Endothelial cell of umbilical vein (primary cell): ENCODE measurements around the gene GALNT17. TPM values are rescaled to one million over a fixed set of nuclear protein-coding genes. Genes with fewer than 3 reads are reported as not detected.

ENCODE experiments used
- BruUV-seq: library from RNA; stranded (reverse); fragments of 400-500 nt; replicated peaks from 2 replicates; lab custom pipeline; 2021; lab: Mats Ljungman, UMichigan
- CTCF ChIA-PET: fragments of 300-600, 350-600 bp; sonication (Branson Sonifier 250); formaldehyde crosslinking; loops from one replicate; lab custom pipeline; 2021; ENCODE audit warnings: antibody characterized with exemption, inconsistent platforms; lab: Charles Lee
- POLR2A ChIA-PET: fragments of 300-600, 350-600 bp; sonication (Branson Sonifier 250); formaldehyde crosslinking; loops from one replicate; lab custom pipeline; 2021; ENCODE audit warnings: antibody characterized with exemption, inconsistent platforms; lab: Charles Lee
- DNase-seq: peaks from one replicate; pipeline ENCODE4 v3.0.0-alpha.2; 2011; ENCODE audit warnings: low read depth, low spot score
- FAIRE-seq: peaks from 2 replicates; lab custom pipeline; 2011; peaks lifted over from hg19 to GRCh38; lab: Jason Lieb, UNC
- H2AFZ ChIP-seq: 2 replicates; pipeline ENCODE4 v1.6.0; 2012; ENCODE audit warnings: low read depth, low read length, control low read depth, inconsistent platforms
- H3K27ac ChIP-seq: 2 replicates; pipeline ENCODE4 v1.5.1; 2011; ENCODE audit warnings: low read depth, mild to moderate bottlenecking, control low read depth, low read length, moderate library complexity; ENCODE audit not compliant: insufficient read depth
- H3K27me3 ChIP-seq, 2 experiments: 2 replicates each; pipeline versions ENCODE4 v1.6.0 to v1.6.1; 2011; ENCODE audit warnings: low read length in 2 of 2, mixed read lengths in 1 of 2; ENCODE audit not compliant: control insufficient read depth in 2 of 2, insufficient read depth in 2 of 2
- H3K36me3 ChIP-seq, 2 experiments: 2 replicates in 1 of 2; 3 replicates in 1 of 2; pipeline ENCODE4 v1.5.1; 2011; ENCODE audit warnings: low read length in 2 of 2, mild to moderate bottlenecking in 1 of 2, moderate library complexity in 1 of 2; ENCODE audit not compliant: control insufficient read depth in 2 of 2, insufficient read depth in 2 of 2; ENCODE audit errors: extremely low read depth in 1 of 2
- H3K4me1 ChIP-seq: 3 replicates; pipeline ENCODE4 v1.5.1; 2011; ENCODE audit warnings: mild to moderate bottlenecking, low read length; ENCODE audit not compliant: control insufficient read depth, insufficient read depth; ENCODE audit errors: extremely low read depth
- H3K4me2 ChIP-seq: 2 replicates; pipeline ENCODE4 v1.6.1; 2011; ENCODE audit warnings: low read length, control low read depth, mixed read lengths; ENCODE audit not compliant: insufficient read depth
- H3K4me3 ChIP-seq, 3 experiments: fragments of 200-600 bp in 1 of 3; sonication (generic), shearing (Covaris generic) in 1 of 3; replicated peaks in 1 of 3; 2 replicates each; pipeline ENCODE4 v1.5.1; 2011 to 2016; ENCODE audit warnings: control low read depth in 3 of 3, low read length in 3 of 3, mild to moderate bottlenecking in 2 of 3, inconsistent platforms in 1 of 3, low read depth in 1 of 3, moderate library complexity in 1 of 3; ENCODE audit not compliant: insufficient read depth in 1 of 3
- H3K79me2 ChIP-seq: 2 replicates; pipeline ENCODE4 v1.6.0; 2012; ENCODE audit warnings: low read length, inconsistent platforms; ENCODE audit not compliant: control insufficient read depth, insufficient read depth
- H3K9ac ChIP-seq: replicated peaks from 2 replicates; pipeline ENCODE3; 2011; ENCODE audit warnings: low read length, control low read depth; ENCODE audit not compliant: insufficient read depth; ENCODE audit errors: extremely low read depth
- H3K9me1 ChIP-seq: replicated peaks from 3 replicates; pipeline ENCODE4 v1.6.0; 2011; ENCODE audit warnings: mild to moderate bottlenecking, low read length; ENCODE audit not compliant: control insufficient read depth, insufficient read depth; ENCODE audit errors: extremely low read depth
- H3K9me3 ChIP-seq: replicated peaks from 2 replicates; pipeline ENCODE4 v1.5.1; 2012; ENCODE audit warnings: low read length, inconsistent platforms; ENCODE audit not compliant: control insufficient read depth, insufficient read depth
- H4K20me1 ChIP-seq: replicated peaks from 2 replicates; pipeline ENCODE3; 2011; ENCODE audit warnings: mild to moderate bottlenecking, low read length; ENCODE audit not compliant: control insufficient read depth, insufficient read depth; ENCODE audit errors: extremely low read depth
- CTCF ChIP-seq, 2 donors: IDR thresholded peaks; 1 replicate in 1 of 2; 2 replicates in 1 of 2; pipeline ENCODE4 v1.5.1; 2011; ENCODE audit warnings: low read length in 2 of 2, mild to moderate bottlenecking in 2 of 2, moderate library complexity in 2 of 2, control low read depth in 1 of 2, inconsistent platforms in 1 of 2, low read depth in 1 of 2; ENCODE audit not compliant: insufficient read depth in 1 of 2; ENCODE audit errors: extremely low read depth in 1 of 2
- EZH2 ChIP-seq: IDR thresholded peaks from 2 replicates; pipeline ENCODE4 v1.6.1; 2012; ENCODE audit warnings: borderline replicate concordance, low read depth, mild to moderate bottlenecking, moderate library complexity, low read length, inconsistent platforms; ENCODE audit not compliant: severe bottlenecking
- FOS ChIP-seq: IDR thresholded peaks from 2 replicates; pipeline ENCODE4 v1.6.1; 2011; ENCODE audit warnings: mild to moderate bottlenecking, low read length, moderate library complexity, borderline replicate concordance; ENCODE audit not compliant: insufficient read depth
- GATA2 ChIP-seq: IDR thresholded peaks from 2 replicates; pipeline ENCODE4 v1.7.0; 2011; ENCODE audit warnings: low read depth, mild to moderate bottlenecking, moderate library complexity, mixed read lengths, low read length; ENCODE audit not compliant: insufficient read length, insufficient read depth
- JUN ChIP-seq: IDR thresholded peaks from 2 replicates; pipeline ENCODE4 v1.6.1; 2011; ENCODE audit warnings: borderline replicate concordance, low read depth; ENCODE audit not compliant: insufficient read length, insufficient read depth
- MYC ChIP-seq: IDR thresholded peaks from one replicate; pipeline ENCODE4 v1.6.1; 2011; ENCODE audit warnings: mild to moderate bottlenecking, low read depth, low read length
- POLR2A ChIP-seq: IDR thresholded peaks from 2 replicates; pipeline ENCODE4 v1.6.1; 2012; ENCODE audit warnings: low read depth, mild to moderate bottlenecking, control low read depth, low read length
- POLR2AphosphoS5 ChIP-seq: IDR thresholded peaks from 2 replicates; pipeline ENCODE4 v1.6.1; 2012; ENCODE audit warnings: low read depth, mild to moderate bottlenecking, control low read depth, low read length, moderate library complexity; ENCODE audit not compliant: insufficient read depth
- dilution Hi-C: fragments of 300-500 bp; cut with MboI; formaldehyde crosslinking; loops from one replicate; pipeline ENCODE4 v1.15.0; 2019; ENCODE audit warnings: low sequenced_read_pairs; ENCODE audit not compliant: extremely low pct_ligation_motif_present
- intact Hi-C: fragments of 100-400 bp; cut with micrococcal nuclease; formaldehyde crosslinking; loops from one replicate; pipeline ENCODE4 v1.10.0; 2022
- polyA plus RNA-seq, 4 experiments: library from polyadenylated mRNA; depleted of rRNA in 3 of 4; stranded (reverse) in 3 of 4; unstranded in 1 of 4; fragments of >200 nt; gene quantifications; 2 replicates each; pipeline versions ENCODE4 v1.2.1 to v1.2.3, GENCODE V29; 2011 to 2012; ENCODE audit warnings: missing spikeins in 1 of 4
- total RNA-seq: library from RNA; stranded (reverse); gene quantifications from 2 replicates; pipeline ENCODE4 v1.2.3, GENCODE V29; 2021
- TF ChIP-seq, protein P1 (sequence below): IDR thresholded peaks from 2 replicates; pipeline ENCODE4 v1.6.1; 2011; ENCODE audit not compliant: insufficient read depth, insufficient read length

GALNT17 gene
- total and polyA plus RNA-seq, 2 donors (not counting 3 experiments of a cell fraction or from before 2014, with no cell fraction given), result not detected

- no peak for DNase-seq
- dilution Hi-C loops, result no loop called here
- no peaks in the 10 kb centered on the region for H3K27me3 ChIP-seq
- no peak overlapping the region for H3K27ac ChIP-seq
- no peaks in the 10 kb centered on the region for H3K36me3 ChIP-seq
- H3K4me3 ChIP-seq, result no peak overlapping the region
- H3K9ac ChIP-seq, result no peak overlapping the region
- H3K4me1 ChIP-seq, result no peaks in the 10 kb centered on the region
- ChIA-PET CTCF (no interaction called here), POLR2A (no interaction called here)
- H3K9me3 ChIP-seq, result no peaks in the 10 kb centered on the region
- intact Hi-C loops, result no loop called here
- no TSS peak for BruUV-seq
- H2AFZ ChIP-seq, result no peak overlapping the region
- H4K20me1 ChIP-seq, result no peaks in the 10 kb centered on the region
- FAIRE-seq, result no peak
- no peak overlapping the region for H3K4me2 ChIP-seq
- no peaks in the 10 kb centered on the region for H3K79me2 ChIP-seq
- no peak for TF ChIP-seq GATA2
- no peak for TF ChIP-seq POLR2A
- no peak for TF ChIP-seq MYC
- TF ChIP-seq EZH2, result no peak
- no peak for TF ChIP-seq FOS
- H3K9me1 ChIP-seq, result no peaks in the 10 kb centered on the region
These were observed 261.7 kb downstream of the GALNT17 start for GRCh38 chr7:71393661-71394060.

- H3K36me3 ChIP-seq, result no peaks in the 10 kb centered on the region
- DNase-seq (no peak), FAIRE-seq (no peak)
- H4K20me1 ChIP-seq, result no peaks in the 10 kb centered on the region
- BruUV-seq, result no TSS peak
- intact Hi-C loops (no loop called here), dilution Hi-C loops (no loop called here)
- ChIA-PET POLR2A (no interaction called here), CTCF (no interaction called here)
- H3K9me3 ChIP-seq, result no peaks in the 10 kb centered on the region
- H3K27ac ChIP-seq, result no peak overlapping the region
- H3K79me2 ChIP-seq, result no peaks in the 10 kb centered on the region
- no peak overlapping the region for H3K4me2 ChIP-seq
- H3K4me3 ChIP-seq, result no peak overlapping the region
- no peaks in the 10 kb centered on the region for H3K9me1 ChIP-seq
- H3K4me1 ChIP-seq, result no peaks in the 10 kb centered on the region
- no peak overlapping the region for H2AFZ ChIP-seq
- TF ChIP-seq GATA2, result no peak
- no peak for TF ChIP-seq CTCF (IDR thresholded peaks at IDR 0.05; ENCODE audit: extremely low read depth in 1 of 2, insufficient read depth in 1 of 2, low read depth in 1 of 2, low read length in 2 of 2)
- no peak for TF ChIP-seq MYC
- TF ChIP-seq JUN, result no peak
- no peak for TF ChIP-seq POLR2A
- no peak for TF ChIP-seq FOS
- TF ChIP-seq POLR2AphosphoS5, result no peak
- TF ChIP-seq, protein P1, sequence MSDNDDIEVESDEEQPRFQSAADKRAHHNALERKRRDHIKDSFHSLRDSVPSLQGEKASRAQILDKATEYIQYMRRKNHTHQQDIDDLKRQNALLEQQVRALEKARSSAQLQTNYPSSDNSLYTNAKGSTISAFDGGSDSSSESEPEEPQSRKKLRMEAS, result no peak
- no peak for TF ChIP-seq EZH2
- no peaks in the 10 kb centered on the region for H3K27me3 ChIP-seq
- H3K9ac ChIP-seq, result no peak overlapping the region
These were observed 270.7 kb downstream of the GALNT17 start for GRCh38 chr7:71402684-71403083.
